ENCODE data around the gene SCNN1B. TPM values are rescaled to one million over a fixed set of nuclear protein-coding genes. Genes with fewer than 3 reads are reported as not detected.

Gene SCNN1B
- polyA plus RNA-seq, 1 donor from 2014 or later, result not detected

DNA sequence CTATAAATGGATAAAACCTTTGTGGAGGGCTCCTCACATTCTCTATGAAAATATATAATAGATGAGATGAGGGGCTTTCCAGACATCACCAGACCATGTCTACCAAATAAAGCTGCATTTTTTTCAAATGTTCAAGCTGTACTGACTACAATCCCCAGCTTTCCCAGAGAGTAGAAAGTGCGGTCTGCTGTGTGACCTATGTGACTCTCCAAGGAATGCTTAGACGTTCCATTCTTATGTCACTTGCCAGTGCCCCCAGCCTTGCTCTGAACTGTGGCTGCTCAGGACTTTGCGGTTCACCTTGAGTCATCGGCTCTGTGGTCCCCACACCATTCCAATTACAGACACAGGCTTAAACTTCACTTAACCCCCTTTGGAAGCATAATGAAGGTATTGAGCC is 47.8 kb upstream of the SCNN1B start:
- no peaks in the 10 kb centered on the region for H3F3A ChIP-seq (ENCODE audit: insufficient read depth, low read length, poor library complexity, severe bottlenecking)
- no peaks in the 10 kb centered on the region for H3K27me3 ChIP-seq (ENCODE audit: insufficient read depth, low read depth, low read length)
- TF ChIP-seq, protein P1, sequence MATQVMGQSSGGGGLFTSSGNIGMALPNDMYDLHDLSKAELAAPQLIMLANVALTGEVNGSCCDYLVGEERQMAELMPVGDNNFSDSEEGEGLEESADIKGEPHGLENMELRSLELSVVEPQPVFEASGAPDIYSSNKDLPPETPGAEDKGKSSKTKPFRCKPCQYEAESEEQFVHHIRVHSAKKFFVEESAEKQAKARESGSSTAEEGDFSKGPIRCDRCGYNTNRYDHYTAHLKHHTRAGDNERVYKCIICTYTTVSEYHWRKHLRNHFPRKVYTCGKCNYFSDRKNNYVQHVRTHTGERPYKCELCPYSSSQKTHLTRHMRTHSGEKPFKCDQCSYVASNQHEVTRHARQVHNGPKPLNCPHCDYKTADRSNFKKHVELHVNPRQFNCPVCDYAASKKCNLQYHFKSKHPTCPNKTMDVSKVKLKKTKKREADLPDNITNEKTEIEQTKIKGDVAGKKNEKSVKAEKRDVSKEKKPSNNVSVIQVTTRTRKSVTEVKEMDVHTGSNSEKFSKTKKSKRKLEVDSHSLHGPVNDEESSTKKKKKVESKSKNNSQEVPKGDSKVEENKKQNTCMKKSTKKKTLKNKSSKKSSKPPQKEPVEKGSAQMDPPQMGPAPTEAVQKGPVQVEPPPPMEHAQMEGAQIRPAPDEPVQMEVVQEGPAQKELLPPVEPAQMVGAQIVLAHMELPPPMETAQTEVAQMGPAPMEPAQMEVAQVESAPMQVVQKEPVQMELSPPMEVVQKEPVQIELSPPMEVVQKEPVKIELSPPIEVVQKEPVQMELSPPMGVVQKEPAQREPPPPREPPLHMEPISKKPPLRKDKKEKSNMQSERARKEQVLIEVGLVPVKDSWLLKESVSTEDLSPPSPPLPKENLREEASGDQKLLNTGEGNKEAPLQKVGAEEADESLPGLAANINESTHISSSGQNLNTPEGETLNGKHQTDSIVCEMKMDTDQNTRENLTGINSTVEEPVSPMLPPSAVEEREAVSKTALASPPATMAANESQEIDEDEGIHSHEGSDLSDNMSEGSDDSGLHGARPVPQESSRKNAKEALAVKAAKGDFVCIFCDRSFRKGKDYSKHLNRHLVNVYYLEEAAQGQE (IDR thresholded peaks at IDR 0.05; ENCODE audit: borderline replicate concordance), result no peak
- TF ChIP-seq EP300 (conservative IDR thresholded peaks at IDR 0.05; ENCODE audit: poor library complexity, severe bottlenecking) (no peak), RAD21 (conservative IDR thresholded peaks at IDR 0.05) (no peak), TAF1 (IDR thresholded peaks at IDR 0.05; ENCODE audit: low read depth) (no peak), SMC3 (conservative IDR thresholded peaks at IDR 0.05; ENCODE audit: poor library complexity) (no peak), MXI1 (conservative IDR thresholded peaks at IDR 0.05; ENCODE audit: poor library complexity, severe bottlenecking) (no peak), EZH2 (IDR thresholded peaks at IDR 0.05; ENCODE audit: borderline replicate concordance, insufficient read depth, low read length, poor library complexity, severe bottlenecking) (no peak), POLR2AphosphoS5 (IDR thresholded peaks at IDR 0.05) (no peak)
- TF ChIP-seq, protein P2, sequence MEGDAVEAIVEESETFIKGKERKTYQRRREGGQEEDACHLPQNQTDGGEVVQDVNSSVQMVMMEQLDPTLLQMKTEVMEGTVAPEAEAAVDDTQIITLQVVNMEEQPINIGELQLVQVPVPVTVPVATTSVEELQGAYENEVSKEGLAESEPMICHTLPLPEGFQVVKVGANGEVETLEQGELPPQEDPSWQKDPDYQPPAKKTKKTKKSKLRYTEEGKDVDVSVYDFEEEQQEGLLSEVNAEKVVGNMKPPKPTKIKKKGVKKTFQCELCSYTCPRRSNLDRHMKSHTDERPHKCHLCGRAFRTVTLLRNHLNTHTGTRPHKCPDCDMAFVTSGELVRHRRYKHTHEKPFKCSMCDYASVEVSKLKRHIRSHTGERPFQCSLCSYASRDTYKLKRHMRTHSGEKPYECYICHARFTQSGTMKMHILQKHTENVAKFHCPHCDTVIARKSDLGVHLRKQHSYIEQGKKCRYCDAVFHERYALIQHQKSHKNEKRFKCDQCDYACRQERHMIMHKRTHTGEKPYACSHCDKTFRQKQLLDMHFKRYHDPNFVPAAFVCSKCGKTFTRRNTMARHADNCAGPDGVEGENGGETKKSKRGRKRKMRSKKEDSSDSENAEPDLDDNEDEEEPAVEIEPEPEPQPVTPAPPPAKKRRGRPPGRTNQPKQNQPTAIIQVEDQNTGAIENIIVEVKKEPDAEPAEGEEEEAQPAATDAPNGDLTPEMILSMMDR (IDR thresholded peaks at IDR 0.05; ENCODE audit: poor library complexity, severe bottlenecking), result no peak
- no peaks in the 10 kb centered on the region for H3K9me3 ChIP-seq (ENCODE audit: low read length)
- H3K4me2 ChIP-seq (ENCODE audit: low read length), result no peak overlapping the region
- H3K4me3 ChIP-seq (ENCODE audit: low read length), result no peak overlapping the region
- H3K79me2 ChIP-seq (replicated peaks; ENCODE audit: insufficient read depth, low read length), result no peaks in the 10 kb centered on the region
- H3K36me3 ChIP-seq (ENCODE audit: insufficient read depth, low read length), result no peaks in the 10 kb centered on the region
- no peaks in the 10 kb centered on the region for H4K20me1 ChIP-seq (ENCODE audit: insufficient read depth)
- no peak overlapping the region for H3K9ac ChIP-seq (ENCODE audit: low read length)
- no peak overlapping the region for H2AFZ ChIP-seq (ENCODE audit: low read depth, low read length)
- H3K27ac ChIP-seq (ENCODE audit: low read length), result no peak overlapping the region
- no peaks in the 10 kb centered on the region for H3K9me2 ChIP-seq (ENCODE audit: insufficient read depth, low read length)

DNA sequence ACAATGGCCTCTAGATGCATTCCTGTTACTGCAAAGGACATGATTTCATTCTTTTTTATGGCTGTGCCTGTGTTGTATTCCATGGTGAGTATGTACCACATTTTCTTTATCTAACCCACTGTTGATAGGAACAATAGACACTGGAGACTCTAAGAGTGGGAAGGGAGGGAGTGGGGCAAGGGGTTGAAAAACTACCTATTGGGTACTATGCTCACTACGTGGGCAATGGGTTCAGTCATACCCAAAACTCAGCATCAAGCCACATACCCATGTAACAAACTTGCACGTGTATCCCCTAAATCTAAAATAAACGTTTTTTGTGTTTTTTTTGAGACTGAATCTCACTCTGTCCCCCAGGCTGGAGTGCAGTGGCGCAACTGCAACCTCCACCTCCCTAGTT is 47.1 kb upstream of the SCNN1B start:
- no peaks in the 10 kb centered on the region for H3K27me3 ChIP-seq (ENCODE audit: insufficient read depth, low read depth, low read length)
- no peak overlapping the region for H2AFZ ChIP-seq (ENCODE audit: low read depth, low read length)
- H3K9me2 ChIP-seq (ENCODE audit: insufficient read depth, low read length), result no peaks in the 10 kb centered on the region
- H3F3A ChIP-seq (ENCODE audit: insufficient read depth, low read length, poor library complexity, severe bottlenecking), result no peaks in the 10 kb centered on the region
- H3K79me2 ChIP-seq (replicated peaks; ENCODE audit: insufficient read depth, low read length), result no peaks in the 10 kb centered on the region
- no peak overlapping the region for H3K9ac ChIP-seq (ENCODE audit: low read length)
- TF ChIP-seq, protein P1 (IDR thresholded peaks at IDR 0.05; ENCODE audit: borderline replicate concordance), result no peak
- TF ChIP-seq EP300 (conservative IDR thresholded peaks at IDR 0.05; ENCODE audit: poor library complexity, severe bottlenecking) (no peak), POLR2AphosphoS5 (IDR thresholded peaks at IDR 0.05) (no peak), RAD21 (conservative IDR thresholded peaks at IDR 0.05) (no peak), TAF1 (IDR thresholded peaks at IDR 0.05; ENCODE audit: low read depth) (no peak), MXI1 (conservative IDR thresholded peaks at IDR 0.05; ENCODE audit: poor library complexity, severe bottlenecking) (no peak), EZH2 (IDR thresholded peaks at IDR 0.05; ENCODE audit: borderline replicate concordance, insufficient read depth, low read length, poor library complexity, severe bottlenecking) (no peak), SMC3 (conservative IDR thresholded peaks at IDR 0.05; ENCODE audit: poor library complexity) (no peak)
- TF ChIP-seq, protein P2 (IDR thresholded peaks at IDR 0.05; ENCODE audit: poor library complexity, severe bottlenecking), result no peak
- no peak overlapping the region for H3K27ac ChIP-seq (ENCODE audit: low read length)
- no peak overlapping the region for H3K4me2 ChIP-seq (ENCODE audit: low read length)
- H3K4me3 ChIP-seq (ENCODE audit: low read length), result no peak overlapping the region
- no peaks in the 10 kb centered on the region for H3K9me3 ChIP-seq (ENCODE audit: low read length)
- no peaks in the 10 kb centered on the region for H4K20me1 ChIP-seq (ENCODE audit: insufficient read depth)
- H3K36me3 ChIP-seq (ENCODE audit: insufficient read depth, low read length), result no peaks in the 10 kb centered on the region
